HEK293T (cell line): ENCODE data around the gene PRRT4.

Experiments used
- CTCF ChIA-PET: fragments of 350-600 bp; formaldehyde crosslinking; extraction: SDS; loops from one replicate; lab custom pipeline; 2021; ENCODE audit warnings: antibody characterized with exemption, inconsistent platforms; lab: Yijun Ruan, JAX
- POLR2A ChIA-PET: fragments of 350-600 bp; formaldehyde crosslinking; extraction: SDS; loops from one replicate; lab custom pipeline; 2020; ENCODE audit warnings: antibody characterized with exemption, inconsistent platforms; lab: Yijun Ruan, JAX
- DNase-seq: peaks from one replicate; pipeline ENCODE4 v3.0.0; 2012; ENCODE audit warnings: mixed read lengths; ENCODE audit errors: extremely low spot score
- ARNT ChIP-seq: fragments of 450-650 bp; IDR thresholded peaks from 2 replicates; pipeline ENCODE4 v1.6.1; 2017; ENCODE audit warnings: mild to moderate bottlenecking
- BHLHE40 ChIP-seq: fragments of 450-650 bp; IDR thresholded peaks from 2 replicates; pipeline ENCODE4 v1.6.1; 2016; ENCODE audit warnings: mild to moderate bottlenecking, moderate library complexity, borderline replicate concordance
- CTBP1 ChIP-seq: fragments of 450-650 bp; IDR thresholded peaks from 2 replicates; pipeline ENCODE4 v1.6.1; 2016; ENCODE audit warnings: borderline replicate concordance
- ELF4 ChIP-seq: fragments of 450-650 bp; IDR thresholded peaks from 2 replicates; pipeline ENCODE4 v1.6.1; 2017; ENCODE audit warnings: antibody characterized with exemption
- FOXA1 ChIP-seq: fragments of 450-650 bp; IDR thresholded peaks from 2 replicates; pipeline ENCODE4 v1.6.1; 2016; ENCODE audit warnings: mild to moderate bottlenecking
- FOXK2 ChIP-seq: fragments of 450-650 bp; IDR thresholded peaks from 2 replicates; pipeline ENCODE4 v1.6.1; 2016; ENCODE audit warnings: mild to moderate bottlenecking
- FOXM1 ChIP-seq: fragments of 450-650 bp; IDR thresholded peaks from 2 replicates; pipeline ENCODE4 v1.6.1; 2017; ENCODE audit warnings: mild to moderate bottlenecking, borderline replicate concordance
- HDGF ChIP-seq: fragments of 450-650 bp; IDR thresholded peaks from 2 replicates; pipeline ENCODE4 v1.6.1; 2017; ENCODE audit warnings: antibody characterized with exemption, borderline replicate concordance
- L3MBTL2 ChIP-seq: fragments of 450-650 bp; conservative IDR thresholded peaks from 2 replicates; pipeline ENCODE4 v1.6.1; 2016; ENCODE audit warnings: mild to moderate bottlenecking
- LEF1 ChIP-seq: fragments of 450-650 bp; IDR thresholded peaks from 2 replicates; pipeline ENCODE4 v1.6.1; 2017; ENCODE audit warnings: mild to moderate bottlenecking, borderline replicate concordance
- NFRKB ChIP-seq: fragments of 450-650 bp; IDR thresholded peaks from 2 replicates; pipeline ENCODE4 v1.6.1; 2016; ENCODE audit warnings: mild to moderate bottlenecking, moderate library complexity
- SP1 ChIP-seq: fragments of 450-650 bp; IDR thresholded peaks from 2 replicates; pipeline ENCODE4 v1.6.1; 2017
- SUZ12 ChIP-seq: fragments of 450-650 bp; IDR thresholded peaks from 2 replicates; pipeline ENCODE4 v1.6.1; 2016; ENCODE audit warnings: mild to moderate bottlenecking
- TARDBP ChIP-seq: fragments of 450-650 bp; IDR thresholded peaks from 2 replicates; pipeline ENCODE4 v1.6.1; 2016
- ZNF384 ChIP-seq: fragments of 450-650 bp; IDR thresholded peaks from 2 replicates; pipeline ENCODE4 v1.6.1; 2016
- TF ChIP-seq, protein P1 (sequence below): fragments of 450-650 bp; IDR thresholded peaks from 2 replicates; pipeline ENCODE4 v1.6.1; 2016

PRRT4 gene

DNA sequence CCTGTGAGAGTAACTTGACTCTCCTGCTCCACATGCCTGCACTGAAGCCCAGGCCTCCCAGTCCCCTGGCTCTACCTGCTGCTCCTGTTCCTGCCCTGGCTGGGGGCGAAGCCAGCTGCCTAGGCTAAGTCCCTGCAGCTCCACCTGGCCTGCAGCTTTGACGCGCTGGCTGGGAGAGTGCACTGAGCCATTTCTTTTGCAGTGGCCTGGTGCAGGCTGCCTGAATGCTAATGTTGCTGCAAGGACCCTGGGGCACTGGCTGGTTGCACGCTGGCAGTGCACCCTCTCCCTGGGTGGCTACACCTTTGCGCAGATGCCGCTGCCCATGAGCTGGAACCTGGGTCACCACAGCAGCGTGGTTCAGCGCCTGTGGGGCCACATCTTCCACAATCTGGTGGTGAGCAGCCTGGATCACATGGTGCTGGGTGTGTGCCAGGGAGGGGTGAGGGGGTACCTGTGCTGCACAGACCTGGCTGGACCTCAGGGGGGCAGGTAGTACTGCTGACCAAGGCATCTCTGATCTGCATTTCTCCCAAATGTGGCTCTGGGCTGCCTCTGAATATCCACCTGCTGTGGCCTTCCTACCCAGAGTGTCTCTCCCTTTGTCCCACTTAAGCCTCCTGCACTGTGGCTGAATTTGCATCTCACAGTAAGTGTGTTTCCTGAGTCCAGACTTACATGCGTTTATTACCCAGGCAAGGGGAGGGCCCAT, 28.3 kb upstream of the PRRT4 start:
- POLR2A ChIA-PET: no interaction called here
- no peak for DNase-seq
- TF ChIP-seq, protein P1, sequence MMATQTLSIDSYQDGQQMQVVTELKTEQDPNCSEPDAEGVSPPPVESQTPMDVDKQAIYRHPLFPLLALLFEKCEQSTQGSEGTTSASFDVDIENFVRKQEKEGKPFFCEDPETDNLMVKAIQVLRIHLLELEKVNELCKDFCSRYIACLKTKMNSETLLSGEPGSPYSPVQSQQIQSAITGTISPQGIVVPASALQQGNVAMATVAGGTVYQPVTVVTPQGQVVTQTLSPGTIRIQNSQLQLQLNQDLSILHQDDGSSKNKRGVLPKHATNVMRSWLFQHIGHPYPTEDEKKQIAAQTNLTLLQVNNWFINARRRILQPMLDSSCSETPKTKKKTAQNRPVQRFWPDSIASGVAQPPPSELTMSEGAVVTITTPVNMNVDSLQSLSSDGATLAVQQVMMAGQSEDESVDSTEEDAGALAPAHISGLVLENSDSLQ: no peak
- TF ChIP-seq CTBP1 (no peak), SP1 (no peak), NFRKB (no peak), ZNF384 (no peak), LEF1 (no peak), TARDBP (no peak), SUZ12 (no peak), ARNT (no peak)
- CTCF ChIA-PET: interaction anchor here (1.0 to 5.7 kb wide), 5 partner anchors 8 to 41 kb away, joined by 4 to 122 read pairs (median 7); no protein-coding TSS in a partner anchor

DNA sequence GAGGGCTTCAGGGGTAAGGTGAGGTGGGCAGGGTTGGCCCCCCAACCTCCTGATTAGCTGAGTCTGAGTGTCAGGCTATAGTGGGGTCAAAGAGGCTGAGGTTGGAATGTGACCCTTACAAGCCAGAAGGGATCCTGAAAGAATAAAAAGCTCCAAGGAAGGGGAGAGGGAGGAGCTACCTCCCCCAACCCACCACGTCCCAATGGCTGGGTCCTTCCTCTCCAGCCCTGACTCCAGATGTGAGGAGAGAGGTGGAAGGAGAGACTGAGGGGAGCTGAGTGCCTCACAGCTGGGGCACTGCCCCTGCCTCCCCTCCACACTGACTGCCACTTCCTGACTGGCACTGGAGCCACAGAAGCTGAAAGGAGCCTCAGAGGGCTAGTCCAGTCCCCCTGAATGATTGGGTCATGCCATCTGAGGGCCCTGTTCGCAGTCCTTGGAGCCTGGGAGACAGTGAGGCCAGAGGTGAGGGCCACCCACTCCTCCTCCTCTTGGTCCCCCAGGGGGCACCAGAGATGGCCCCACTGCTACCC, 27.7 kb upstream of the PRRT4 start:
- TF ChIP-seq SUZ12 (no peak), LEF1 (no peak), FOXM1 (no peak), NFRKB (no peak), SP1 (no peak), L3MBTL2 (no peak), BHLHE40 (no peak), TARDBP (no peak), HDGF (no peak), FOXA1 (no peak), FOXK2 (no peak), ZNF384 (no peak)

DNA sequence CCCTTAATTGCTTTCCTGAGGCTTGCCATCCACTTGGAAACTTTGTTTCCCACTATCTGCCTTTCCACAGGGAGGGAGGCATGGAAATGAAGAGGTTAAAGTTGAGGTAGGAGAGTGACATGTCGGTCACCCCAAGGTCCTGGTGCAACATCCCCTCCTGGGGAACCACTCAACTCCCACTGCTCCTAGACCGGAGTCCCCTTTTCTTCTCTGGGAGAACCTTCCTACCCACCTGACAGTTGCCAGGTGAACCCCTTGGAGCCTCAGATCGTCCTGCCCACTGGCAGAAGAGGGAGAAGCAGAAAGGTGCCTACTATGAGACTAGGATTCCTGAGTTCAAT, 26.6 kb upstream of the PRRT4 start:
- ChIA-PET POLR2A (interaction anchor here (2.0 kb wide), 1 partner anchor 44 kb away, joined by 9 read pairs; the partner anchor contains the start of gene RBM28), CTCF (interaction anchor here (0.7 to 5.7 kb wide), 11 partner anchors 10 to 44 kb away, joined by 3 to 122 read pairs (median 7); partner anchors contain the start of gene RBM28)
- no peak for TF ChIP-seq ZNF384
- no peak for TF ChIP-seq L3MBTL2
- TF ChIP-seq LEF1: no peak
- TF ChIP-seq, protein P1: no peak
- TF ChIP-seq BHLHE40: no peak
- no peak for TF ChIP-seq HDGF
- no peak for TF ChIP-seq FOXK2
- no peak for TF ChIP-seq NFRKB
- TF ChIP-seq SP1: no peak
- TF ChIP-seq FOXA1: no peak
- TF ChIP-seq ARNT: no peak
- no peak for TF ChIP-seq FOXM1
- no peak for TF ChIP-seq CTBP1
- TF ChIP-seq TARDBP: no peak
- TF ChIP-seq SUZ12: no peak
- DNase-seq: no peak

More for the DNA sequence above, 27.7 kb upstream of the PRRT4 start:
- POLR2A ChIA-PET: interaction anchor here (0.8 kb wide), 1 partner anchor 45 kb away, joined by 3 read pairs; the partner anchor contains the start of gene RBM28
- no peak for DNase-seq
- CTCF ChIA-PET: interaction anchor here (1.0 to 5.7 kb wide), 5 partner anchors 8 to 41 kb away, joined by 4 to 122 read pairs (median 7); no protein-coding TSS in a partner anchor

DNA sequence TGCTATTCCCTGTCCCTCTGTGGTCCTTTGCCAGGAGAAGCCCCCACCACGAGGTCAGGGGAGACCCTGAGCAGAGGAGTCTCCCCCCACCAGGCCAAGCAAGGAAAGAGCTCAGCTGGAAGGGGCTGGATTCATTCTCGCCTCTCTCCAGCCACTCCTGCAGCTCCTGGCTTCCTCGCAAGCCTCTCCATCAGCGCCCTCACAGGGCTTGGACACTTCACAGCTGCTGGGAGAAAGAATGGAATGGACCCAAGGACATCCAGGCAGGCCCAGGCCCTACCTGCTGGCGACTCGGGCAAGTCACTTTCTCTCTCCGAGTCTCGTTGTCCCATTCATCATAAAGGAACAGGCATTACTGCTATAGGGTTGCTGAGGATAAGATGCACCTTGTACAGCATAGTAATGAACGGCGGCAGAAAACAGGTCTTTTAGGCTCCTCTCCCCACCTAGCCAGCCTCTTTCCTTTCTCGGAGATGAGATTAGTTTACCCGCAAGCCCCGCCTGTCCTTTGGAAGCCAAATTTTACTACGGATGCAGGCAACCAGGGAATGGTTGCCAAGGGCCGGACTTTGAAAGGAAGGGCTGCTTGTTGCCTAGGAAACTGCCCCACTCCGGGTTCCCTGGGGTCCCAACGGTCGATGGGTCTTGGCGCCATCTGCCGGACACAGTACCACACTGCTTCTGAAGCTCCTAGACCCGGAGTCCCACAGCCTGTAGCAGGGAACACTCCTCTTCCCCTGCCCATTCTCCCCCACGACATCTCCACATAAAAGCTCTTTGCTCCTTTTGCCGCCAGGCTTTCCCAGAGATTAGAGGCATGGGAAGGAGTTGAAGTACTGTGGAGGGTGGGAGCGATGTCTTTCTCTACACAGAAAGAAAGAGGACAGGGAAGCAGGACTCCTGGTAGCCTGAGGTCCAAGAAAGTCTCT, 26.0 kb upstream of the PRRT4 start:
- POLR2A ChIA-PET: interaction anchor here (1.1 to 2.0 kb wide), 2 partner anchors 40 to 43 kb away, joined by 3 to 9 read pairs; partner anchors contain the start of gene RBM28
- CTCF ChIA-PET: interaction anchor here (0.7 to 5.7 kb wide), 11 partner anchors 9 to 43 kb away, joined by 3 to 122 read pairs (median 7); partner anchors contain the start of gene RBM28
- TF ChIP-seq L3MBTL2 (no peak), CTBP1 (no peak), FOXM1 (no peak), FOXK2 (no peak), ELF4 (no peak), ZNF384 (no peak), BHLHE40 (no peak), LEF1 (no peak), NFRKB (no peak), FOXA1 (no peak), SUZ12 (no peak), HDGF (no peak), SP1 (no peak), ARNT (no peak), TARDBP (no peak)
- TF ChIP-seq, protein P1: no peak
- DNase-seq: peak; percentile 93
